ENCODE results near the gene SEMG2. TPM values are rescaled to one million over a fixed set of nuclear protein-coding genes. Genes with fewer than 3 reads are reported as not detected.

Gene SEMG2
- not detected in 2 replicates for total RNA-seq

GRCh38 chr20:45221076-45221475 is at the start of gene SEMG2:
Gene SEMG2 (plus strand): TSS chr20:45221373. CDS start chr20:45221390, 17 bp downstream.

GRCh38 chr20:45174434-45175364 is 46.5 kb upstream of the SEMG2 start, which contains the start of gene PI3:
Gene PI3 (plus strand): TSS chr20:45174902. CDS start chr20:45174923, 21 bp downstream.

GRCh38 chr20:45206725-45207124 is 14.4 kb upstream of the SEMG2 start, which contains the start of gene SEMG1:
Gene SEMG1 (plus strand): TSS chr20:45207033. CDS start chr20:45207054, 21 bp downstream.

GRCh38 chr20:45254383-45255262 is 33.5 kb downstream of the SEMG2 start, which contains the start of gene SLPI:
Gene SLPI (minus strand): TSS chr20:45254564. CDS start chr20:45254543, 21 bp downstream.

Other genes with a start within 250 kb of the SEMG2 start
- 0.79 and 7.3 TPM in 2 replicates for gene KCNS1, start 120.2 kb upstream of the SEMG2 start, total RNA-seq
- not detected in 2 replicates for gene WFDC5, start 106.2 kb upstream of the SEMG2 start, total RNA-seq
- gene WFDC12, start 96.9 kb upstream of the SEMG2 start, total RNA-seq = not detected in 2 replicates
- not detected in 2 replicates for gene PI3, start 46.5 kb upstream of the SEMG2 start, total RNA-seq
- gene SEMG1, start 14.3 kb upstream of the SEMG2 start, total RNA-seq = not detected in 2 replicates
- gene SLPI, start 33.2 kb downstream of the SEMG2 start, total RNA-seq = 0.79 TPM in 1 of 2 replicates, not detected in the other
- not detected in 2 replicates for gene RBPJL, start 85.5 kb downstream of the SEMG2 start, total RNA-seq
- 0.54 and 1.2 TPM in 2 replicates for gene MATN4, start 86.9 kb downstream of the SEMG2 start, total RNA-seq
- gene SDC4, start 127.1 kb downstream of the SEMG2 start, total RNA-seq = 206 and 382 TPM in 2 replicates
- gene SYS1, start 141.8 kb downstream of the SEMG2 start, total RNA-seq = 34.9 and 57.5 TPM in 2 replicates
- not detected in 2 replicates for gene TP53TG5, start 157.0 kb downstream of the SEMG2 start, total RNA-seq
- gene DBNDD2, start 186.9 kb downstream of the SEMG2 start, total RNA-seq = 5.4 and 5.5 TPM in 2 replicates
- gene PIGT, start 194.8 kb downstream of the SEMG2 start, total RNA-seq = 55.4 and 59.3 TPM in 2 replicates
- gene WFDC2, start 248.4 kb downstream of the SEMG2 start, total RNA-seq = 12.9 and 31.8 TPM in 2 replicates

All from placental epithelial cell (primary cell).